NCI-H187 (cell line): ENCODE measurements around the gene LCN12.

Experiments used
- DNase-seq, 2 experiments: peaks; one replicate each; lab custom pipeline; 2025; lab: John Stamatoyannopoulos, UW

Gene LCN12

DNA sequence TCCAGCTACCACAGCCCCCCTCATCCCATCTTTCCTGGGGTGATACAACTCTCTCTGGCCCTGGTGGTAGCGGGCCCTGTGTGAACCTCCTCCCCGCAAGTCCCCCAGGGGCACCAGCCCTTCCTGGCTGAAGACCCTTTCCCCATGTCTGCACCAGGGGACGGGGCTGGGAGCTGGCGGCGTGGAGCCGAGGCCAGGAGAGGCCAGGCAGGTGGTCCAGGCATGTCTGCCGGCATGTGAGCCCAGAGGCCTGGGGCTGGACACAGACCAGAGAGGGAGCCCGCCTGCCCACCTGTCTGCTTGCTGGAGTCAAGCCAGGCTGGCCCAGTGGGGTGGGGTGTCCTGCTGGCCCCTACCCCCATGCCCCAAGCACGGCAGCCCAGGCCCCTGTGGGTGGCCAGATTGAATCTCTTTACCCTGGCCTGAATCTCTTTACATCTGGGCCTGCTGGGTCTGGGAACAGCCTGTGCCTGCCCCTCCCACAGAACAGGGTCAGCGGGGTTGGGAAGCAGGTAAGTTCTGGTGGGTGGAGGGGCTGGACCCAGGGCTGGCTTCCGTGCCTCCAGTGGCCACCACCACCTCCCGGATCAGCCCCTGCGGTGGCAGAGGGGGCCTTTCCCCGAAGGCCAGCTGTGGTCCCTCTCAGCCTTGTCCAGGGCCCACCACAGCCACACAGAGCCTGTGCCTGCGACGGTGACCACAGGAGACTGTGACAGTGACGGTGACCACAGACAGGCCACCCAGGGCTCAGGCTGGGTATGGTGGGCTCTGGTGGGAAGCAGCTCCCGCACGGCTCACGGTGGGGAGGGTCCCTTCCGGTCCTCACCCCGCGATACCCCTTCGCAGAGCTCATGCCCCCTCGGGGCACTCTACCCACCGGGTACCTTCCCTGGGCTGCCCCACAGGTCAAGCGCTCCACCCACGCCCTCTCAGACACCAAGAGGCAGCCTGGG is 7.1 kb downstream of the LCN12 start:
- DNase-seq = no peak

DNA sequence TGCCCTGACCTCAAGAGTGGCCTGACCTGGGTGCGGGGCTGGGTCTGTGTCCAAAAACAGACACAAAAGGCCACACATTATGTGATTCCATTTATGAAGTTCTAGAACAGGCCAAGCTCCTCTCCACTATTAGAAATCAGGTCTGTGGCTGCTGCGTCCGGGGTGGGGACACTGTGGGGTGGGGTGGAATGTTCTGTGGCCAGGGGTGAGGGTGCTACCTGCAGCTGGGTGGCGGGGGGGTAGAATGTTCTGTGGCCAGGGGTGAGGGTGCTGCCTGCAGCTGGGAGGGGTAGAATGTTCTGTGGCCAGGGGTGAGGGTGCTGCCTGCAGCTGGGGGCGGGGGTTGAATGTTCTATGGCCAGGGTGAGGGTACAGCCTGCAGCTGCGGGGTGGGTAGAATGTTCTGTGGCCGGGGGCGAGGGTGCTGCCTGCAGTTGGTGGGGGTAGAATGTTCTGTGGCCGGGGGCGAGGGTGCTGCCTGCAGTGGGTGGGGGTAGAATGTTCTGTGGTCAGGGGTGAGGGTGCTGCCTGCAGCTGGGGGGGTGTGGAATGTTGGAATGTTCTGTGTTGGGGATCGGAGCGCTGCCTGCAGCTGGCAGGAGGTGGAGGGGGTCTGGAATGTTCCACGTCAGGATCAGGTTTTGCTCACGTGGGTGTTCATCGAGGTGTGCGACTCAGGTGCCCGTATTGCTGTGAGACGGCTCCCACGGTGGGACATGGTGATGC is 8.3 kb downstream of the LCN12 start:
- no peak for DNase-seq

DNA sequence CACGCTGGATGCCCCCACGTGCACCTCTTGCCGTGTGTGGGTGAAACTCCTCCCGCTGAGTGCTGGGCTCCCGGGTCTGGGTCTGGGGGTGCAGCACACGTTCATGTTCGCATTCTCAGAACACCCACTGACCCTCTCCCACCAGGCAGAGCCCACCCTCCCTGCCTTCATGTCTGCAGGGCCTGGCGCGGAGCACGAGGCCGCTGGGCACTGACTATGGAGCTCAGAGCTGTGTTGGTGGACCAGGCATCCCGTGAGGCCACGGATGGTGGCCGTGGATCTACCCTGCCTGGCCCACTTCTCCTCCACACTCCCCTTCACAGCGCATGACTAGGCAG is 8.8 kb downstream of the LCN12 start:
- DNase-seq = no peak

DNA sequence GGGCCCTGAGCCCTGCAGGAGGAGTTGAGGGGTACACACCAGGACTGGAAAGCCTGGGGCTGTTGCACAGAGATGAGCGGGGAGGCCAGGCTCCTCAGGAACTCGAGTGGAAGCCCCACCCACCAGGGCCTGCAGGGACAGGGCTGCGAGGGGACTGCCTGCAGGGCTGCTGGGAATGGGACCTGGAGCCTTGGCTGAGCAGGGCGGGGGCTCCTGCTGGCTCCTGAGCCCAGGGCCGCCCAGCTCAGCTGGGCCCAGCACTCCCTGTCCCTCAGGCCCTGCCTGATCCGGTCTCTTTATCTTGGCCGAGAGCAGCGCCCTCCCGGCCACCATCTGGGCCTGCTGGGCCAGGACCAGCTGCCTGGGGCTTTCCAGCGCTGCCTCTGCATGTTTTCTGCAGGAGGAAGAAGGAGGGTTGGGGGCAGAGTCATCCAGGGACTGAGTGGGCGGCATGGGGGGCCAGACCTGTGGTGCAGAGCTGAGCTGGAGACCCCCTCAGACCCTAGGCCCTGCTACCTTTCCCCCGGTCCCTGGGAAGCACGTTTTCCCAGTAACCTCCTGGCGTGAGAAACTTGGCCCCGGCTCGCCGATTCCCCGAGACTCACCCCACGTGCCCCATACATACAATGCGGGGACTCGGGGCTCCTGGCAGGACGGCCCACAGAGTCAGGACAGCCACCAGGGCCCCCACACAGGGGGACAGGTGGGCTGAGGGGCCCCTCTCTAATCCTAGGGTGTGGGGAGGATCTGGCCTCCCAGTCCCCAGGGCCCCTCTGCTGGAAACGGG is 9.4 kb downstream of the LCN12 start:
- DNase-seq = no peak

DNA sequence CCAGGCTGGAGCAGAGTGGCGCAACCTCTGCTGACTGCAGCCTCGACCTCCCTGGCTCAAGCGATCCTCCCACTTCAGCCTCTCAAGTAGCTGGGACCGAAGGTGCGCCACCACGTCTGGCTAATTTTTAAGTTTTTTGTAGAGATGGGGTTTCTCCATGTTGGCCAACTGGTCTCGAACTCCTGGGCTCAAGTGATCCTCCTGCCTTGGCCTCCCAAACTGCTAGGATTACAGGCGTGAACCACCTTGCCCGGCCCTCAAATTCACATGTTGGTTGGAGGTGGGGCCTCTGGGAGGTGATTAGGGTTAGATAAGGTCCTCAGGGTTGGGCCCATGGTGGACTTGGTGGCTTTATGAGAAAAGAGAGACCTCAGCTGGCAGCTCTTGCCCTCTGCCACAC is 10.1 kb downstream of the LCN12 start:
- DNase-seq = no peak

DNA sequence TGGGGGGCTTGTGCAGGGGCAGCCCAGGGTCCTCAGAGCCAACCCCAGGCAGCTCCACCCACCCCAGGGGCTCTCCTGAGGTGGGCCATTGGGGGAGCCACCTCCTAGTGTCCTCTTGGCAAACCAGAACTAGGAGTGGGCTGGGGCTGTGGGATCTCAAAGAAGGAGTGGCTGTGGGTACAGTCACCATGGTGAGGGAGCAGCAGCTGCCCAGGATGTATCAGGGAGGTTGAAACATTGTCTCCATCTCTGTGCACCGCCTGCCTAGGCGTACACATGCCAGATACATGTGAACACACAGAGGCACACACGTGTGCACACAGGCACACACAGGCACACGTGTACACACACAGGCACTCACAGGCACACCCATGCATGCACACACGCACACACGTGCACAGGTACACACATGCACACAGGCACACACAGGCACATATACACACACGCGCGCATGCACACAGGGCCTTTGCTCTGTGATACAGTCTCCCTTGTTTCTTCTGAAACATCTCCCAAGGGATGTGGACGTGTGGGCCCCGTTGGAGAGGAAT is 10.7 kb downstream of the LCN12 start:
- no peak for DNase-seq

DNA sequence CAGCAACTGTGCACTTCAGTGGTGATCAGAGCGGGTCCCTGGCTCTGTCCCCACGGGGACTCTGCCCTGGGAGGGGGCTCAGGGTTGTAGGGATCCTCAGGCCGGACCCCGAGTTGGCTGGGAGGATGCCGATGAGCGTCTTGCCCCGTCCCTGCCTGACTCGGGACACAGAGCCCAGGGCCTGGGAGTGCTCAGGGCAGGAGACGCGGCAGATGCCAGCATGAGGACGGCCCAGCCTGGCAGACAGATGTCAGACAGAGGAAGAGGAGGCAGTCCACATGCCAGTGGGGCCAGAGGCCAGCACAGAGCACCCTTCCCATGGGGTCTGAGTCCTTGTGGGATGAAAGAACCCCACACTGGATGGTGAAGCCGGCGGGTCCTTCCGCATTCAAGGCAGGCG is 11.3 kb downstream of the LCN12 start:
- DNase-seq = no peak

DNA sequence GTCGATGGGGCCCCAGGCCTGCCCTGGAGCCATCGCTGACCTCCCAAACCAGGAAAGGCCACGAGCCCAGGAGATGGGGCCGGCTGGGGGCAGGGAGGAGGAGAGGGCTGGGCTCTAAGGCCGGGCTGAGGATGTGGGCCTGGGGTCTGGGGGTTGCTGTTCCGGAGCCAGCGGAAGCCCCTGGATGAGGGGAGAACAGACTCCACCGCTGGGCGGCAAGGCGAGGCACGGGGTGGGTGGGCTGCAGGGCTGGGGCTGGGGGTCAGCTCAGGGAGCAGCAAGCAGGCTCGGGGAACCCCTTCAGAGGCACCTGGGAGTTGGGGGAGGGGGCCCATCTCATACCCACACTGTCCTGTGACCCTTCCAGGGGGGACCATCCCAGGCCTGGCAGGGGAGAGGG is 11.7 kb downstream of the LCN12 start:
- DNase-seq = no peak

DNA sequence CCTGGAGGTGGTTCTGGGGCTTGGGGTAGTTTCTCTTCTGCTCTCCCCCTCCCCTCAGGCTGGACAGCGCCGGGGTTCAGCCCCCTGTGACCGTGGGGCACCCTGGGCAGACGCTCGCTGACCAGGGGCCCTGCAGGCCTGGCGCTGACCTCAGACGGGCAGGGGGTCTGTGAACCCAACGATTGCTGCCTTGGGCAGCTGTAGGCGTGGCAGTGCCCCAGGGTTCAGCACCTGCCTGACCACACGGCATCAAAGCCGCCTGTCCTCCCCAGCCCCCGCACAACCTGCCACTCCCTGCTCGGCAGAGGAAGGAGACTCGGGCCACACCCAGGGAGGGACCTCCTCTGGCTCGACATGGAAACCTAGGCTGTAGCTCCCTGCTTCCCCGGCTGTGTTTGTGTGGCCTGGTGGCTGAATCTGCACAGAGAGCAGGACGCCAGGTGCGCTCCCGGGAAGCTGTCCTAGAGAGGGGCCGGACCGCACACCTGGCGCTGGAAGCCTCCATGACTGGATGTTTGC is 12.2 kb downstream of the LCN12 start:
- peak in 1 of 2 experiments; percentile 13 for DNase-seq

DNA sequence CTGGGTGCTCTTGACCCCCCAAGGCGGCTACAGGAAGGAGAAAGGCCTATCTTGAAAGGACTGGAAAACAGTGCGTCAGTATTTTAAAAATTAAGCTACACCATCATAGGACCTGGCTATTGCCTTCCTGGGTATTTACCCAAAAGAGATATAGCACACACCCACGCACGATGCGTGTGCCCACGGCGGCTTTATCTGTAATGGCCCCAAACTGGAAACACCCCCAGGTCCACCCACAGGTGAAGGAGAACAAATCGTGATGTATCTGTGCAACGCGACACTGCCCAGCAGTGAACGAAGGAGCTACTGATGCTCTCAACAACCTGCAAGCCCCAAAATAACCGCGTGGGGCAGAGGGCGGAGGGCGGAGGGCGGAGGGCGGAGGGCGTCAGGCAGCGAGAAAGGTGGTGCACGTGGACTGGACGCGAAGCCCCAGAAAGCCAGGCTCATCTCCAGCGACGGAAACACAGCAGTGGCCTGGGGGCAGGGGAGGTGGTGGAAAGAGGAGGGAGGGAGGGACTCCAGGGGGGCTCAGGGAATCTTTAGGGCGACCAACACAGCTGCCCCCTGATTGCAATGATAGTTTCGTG is 12.9 kb downstream of the LCN12 start:
- no peak for DNase-seq

DNA sequence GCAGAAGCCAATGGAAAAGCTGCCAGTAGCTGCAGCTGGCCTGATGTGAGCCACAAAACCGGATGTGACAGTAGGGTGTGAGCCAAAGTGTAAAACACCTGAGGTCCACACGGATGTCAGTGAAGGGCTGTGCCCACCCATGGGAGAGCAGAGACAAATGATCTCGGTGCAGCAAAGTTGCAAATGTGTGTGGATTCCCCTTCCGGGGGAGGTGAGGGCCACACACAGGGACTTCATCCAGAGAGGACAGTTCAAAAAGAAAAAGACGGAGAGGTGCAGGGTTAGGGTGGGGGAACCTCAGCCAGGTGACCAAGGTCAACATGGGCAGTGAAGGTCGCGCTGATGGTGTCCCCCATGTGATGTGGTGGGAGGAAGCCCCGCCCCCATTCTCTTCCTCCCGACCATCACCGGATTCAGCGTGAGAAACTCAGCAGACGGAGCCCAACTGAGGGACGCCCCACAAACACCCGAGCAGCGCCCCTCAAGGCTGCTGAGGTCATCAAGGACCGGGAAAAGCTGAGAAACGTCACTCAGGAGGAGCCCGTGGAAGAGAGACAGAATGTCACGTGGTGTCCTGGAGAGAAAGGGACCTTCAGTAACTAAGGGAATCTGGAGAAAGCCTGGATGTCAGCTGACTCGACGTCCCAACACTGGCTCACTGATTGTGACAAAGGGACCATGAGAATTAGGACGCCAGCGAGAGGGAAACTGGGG is 13.9 kb downstream of the LCN12 start:
- no peak for DNase-seq

DNA sequence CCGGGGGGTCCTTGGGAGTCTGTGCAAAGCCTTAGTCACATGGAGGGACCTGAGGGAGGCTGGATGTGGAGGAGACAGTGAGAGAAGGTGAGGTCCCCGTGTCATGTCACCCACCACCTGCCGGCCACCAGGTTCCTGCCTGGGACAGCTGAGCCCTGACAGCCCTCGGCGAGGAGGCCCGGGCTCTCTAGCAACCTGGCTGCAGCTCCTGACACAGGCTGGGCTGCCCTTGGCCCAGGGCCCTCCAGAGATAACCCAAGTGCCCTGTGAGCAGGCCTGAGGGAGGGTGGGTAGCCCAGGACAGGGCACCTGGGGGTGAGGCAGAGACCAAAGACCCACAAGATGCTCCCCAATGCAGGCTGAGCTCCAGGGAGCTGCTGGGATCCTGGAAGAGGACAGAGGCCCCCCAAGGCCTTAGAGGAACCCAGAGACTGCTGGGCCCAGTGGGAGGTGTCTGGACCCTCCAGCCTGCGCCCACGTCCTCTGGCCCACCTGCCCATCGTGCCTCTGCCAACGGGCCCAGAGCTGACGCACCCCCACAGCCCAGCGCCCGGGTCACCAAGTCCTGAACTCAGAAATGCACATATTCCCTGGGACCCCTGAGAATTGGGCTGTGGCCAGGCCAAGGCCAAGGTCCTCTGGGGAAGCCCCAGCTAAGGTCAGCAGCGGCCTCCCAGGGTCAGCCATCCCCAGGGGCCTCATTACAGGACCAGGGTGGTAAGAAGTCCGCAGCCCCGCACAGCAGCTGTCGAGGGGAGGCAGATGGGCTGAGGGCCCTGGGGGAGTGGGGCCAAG is 16.5 kb downstream of the LCN12 start:
- no peak for DNase-seq

DNA sequence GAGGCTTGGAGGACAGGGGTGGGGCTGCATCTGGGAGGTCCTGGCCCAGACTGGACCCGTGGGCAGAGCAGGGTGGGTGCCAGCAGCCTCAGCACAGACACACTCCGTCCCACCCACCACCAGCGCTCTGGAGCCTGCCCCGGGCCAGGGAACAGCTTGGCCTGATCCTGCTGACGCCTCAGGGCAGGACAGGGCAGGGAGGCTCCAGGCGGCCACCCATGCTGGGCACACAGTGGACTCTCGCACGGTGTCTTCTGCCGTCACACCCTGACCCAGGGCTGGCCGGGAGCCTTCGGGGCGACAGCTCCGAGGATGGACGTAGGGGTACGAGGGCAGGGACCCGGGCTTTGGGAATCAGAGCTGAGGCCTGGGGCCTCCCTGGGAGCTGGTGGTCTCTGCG is 17.1 kb downstream of the LCN12 start:
- no peak for DNase-seq

DNA sequence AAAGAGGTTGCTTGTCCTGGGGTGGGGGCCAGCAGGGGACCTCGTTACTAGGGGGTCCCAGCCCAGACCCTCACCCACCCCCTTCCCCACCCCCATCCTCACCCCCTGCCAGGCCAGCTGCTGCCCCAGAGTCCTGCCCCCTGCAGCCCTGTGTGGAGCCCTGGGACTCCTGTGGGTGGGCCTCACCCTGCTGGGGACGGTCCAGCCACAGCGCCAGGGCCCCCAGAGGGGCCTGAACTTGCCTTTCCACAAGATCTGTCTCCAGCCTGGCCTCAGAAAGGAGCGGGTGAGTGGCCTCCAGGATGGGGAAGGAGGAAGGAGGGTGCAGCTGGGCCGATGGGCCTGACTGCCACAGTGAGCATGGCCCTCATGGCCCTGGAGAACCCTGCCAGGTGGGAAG is 17.7 kb downstream of the LCN12 start:
- no peak for DNase-seq

DNA sequence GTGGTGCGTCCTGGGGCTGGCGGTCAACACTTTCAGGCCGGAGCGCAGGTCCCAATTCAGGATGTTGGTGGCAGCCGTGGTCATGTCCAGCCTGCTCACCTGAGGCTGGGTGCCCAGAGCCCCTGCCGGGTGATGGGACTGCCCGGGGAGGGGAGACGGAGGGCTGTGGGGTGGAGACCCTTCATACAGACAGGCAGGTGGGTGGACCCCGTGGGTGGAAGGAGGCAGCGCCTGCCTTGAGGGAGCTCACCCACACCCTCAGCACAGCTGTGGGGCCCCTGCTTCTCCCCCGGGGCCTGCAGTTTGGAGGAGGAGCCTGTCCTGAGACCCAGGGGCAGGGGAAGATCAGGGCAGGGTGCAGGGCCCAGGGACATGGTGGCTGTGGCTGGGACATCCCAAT is 18.3 kb downstream of the LCN12 start:
- no peak for DNase-seq

DNA sequence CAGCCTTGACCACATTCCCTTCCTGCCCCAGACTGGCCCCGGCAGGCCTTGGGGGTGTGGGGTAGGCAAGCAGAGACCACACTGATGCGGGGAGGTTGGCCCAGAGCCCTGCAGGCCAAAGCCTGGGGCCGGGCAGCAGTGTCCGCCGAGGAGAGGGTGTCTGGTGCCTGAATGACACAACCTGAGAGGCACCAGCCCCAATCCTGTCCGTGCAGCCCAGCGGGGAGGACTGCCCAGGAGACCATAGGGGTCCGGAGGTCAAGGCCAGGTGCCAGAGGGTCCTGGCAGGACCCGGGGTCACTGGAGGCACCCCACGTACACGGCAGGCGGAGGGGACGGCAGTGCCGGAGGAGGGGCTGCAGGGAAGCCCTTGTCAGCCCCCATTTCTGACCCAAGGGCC is 19.7 kb downstream of the LCN12 start:
- no peak for DNase-seq

DNA sequence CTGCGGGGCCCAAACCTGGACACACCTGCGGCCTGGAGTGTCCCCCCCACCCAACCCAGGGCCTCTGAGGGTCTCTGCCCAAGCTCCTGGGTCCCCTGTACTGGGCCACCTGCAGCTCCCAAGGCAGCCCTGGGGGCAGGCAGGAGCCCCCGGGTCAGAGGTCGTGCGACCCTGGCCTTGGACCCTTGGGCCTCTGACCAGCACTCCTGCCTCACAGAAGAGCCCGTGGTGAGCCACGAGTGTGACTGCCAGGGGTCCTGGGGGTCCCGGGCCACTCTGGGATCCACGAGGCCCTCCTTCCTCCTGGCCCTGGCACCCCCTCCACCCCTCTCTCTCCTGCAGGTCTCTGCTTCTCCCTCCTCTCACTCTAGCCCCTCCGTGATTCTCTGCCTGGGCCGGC is 20.3 kb downstream of the LCN12 start:
- no peak for DNase-seq

DNA sequence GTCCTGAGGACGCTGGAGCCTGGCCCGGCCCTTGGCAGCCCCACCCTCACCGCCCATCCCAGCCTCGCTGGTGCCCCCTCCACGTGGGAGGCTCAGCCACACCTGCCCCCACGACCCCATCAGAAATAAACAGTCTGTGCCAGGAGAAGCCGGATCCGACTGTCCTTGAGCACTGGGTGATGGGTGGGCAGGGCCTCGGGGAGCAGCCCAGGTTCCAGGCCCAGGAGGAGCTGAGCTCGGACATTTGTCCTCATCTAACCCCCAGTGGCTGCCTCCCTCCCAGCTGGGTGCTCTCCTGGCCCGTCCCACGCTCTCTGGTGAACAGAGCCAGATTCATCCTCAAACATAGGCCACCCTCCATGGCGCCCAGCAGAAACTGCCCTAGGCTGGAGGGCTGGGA is 20.7 kb downstream of the LCN12 start:
- no peak for DNase-seq

DNA sequence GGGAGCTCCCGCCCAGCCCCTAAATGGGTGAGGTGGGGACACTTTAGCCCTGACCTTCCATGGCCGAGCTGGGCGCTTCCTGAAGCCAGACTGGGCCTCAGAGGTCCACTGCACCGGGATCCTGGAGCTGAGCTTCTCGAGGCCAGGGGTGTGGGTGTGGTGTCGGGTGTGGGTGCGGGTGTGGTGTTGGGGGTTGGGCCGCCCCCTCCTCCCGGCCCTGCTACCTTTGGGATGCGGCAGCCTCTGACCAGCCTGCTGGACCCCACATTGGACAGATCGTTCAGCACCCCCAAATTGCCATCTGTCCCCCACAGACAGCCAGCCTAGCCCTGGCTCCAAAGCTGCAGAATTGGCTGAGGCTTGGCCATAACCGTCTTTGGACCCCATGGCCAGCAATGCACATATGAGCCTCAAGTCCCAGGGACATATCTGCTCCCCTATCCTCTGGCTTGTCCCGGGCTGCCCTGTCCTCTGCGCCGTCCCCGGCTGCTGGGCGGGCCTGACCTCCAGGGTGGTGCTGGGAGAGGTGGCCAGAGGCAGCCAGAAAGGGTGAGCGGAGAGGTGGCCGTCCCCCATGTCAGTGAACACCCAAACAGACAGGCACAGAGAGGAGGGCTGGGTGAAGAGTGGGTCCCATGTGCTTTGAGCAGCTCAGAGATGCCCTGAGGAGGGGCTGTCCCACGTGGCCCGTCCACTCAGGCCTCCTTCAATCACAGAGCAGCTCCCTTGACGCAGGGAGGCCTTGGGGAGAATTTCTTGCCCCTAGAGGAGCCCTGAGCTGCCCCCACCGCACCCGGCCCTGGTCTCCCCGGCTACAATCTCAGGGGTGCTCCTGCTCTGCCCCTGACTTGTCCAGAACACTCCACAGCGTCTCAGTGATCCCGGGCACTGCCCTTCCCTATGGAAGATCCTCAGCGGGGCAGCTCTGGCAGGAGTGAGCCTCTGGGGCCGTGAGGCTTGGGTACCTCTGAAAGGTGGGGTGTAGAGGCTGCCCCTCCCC is 21.8 kb downstream of the LCN12 start:
- DNase-seq = no peak
